HFFc6 (cell line): ENCODE results near the gene NOL12. TPM values are rescaled to one million over a fixed set of nuclear protein-coding genes. Genes with fewer than 3 reads are reported as not detected.
A peak's percentile ranks its signal among the peaks of the same experiment; 100 is the strongest.
"Not testable (repeated sequence)": the region's sequence is repeated elsewhere in the genome, so short reads cannot be mapped to it uniquely, and the experiment has no call there.

Source experiments
- DNase-seq: peaks from one replicate; pipeline ENCODE4 v3.0.0-alpha.2; 2018
- H3K27ac Mint-ChIP-seq: 2 replicates; pipeline ENCODE4 v1.8.0; 2020; ENCODE audit warnings: mild to moderate bottlenecking, mixed read lengths
- H3K27me3 Mint-ChIP-seq: 2 replicates; pipeline ENCODE4 v1.8.0; 2021; ENCODE audit warnings: mild to moderate bottlenecking, moderate library complexity, mixed read lengths; ENCODE audit not compliant: insufficient read depth
- H3K36me3 Mint-ChIP-seq: 2 replicates; pipeline ENCODE4 v1.8.0; 2021; ENCODE audit warnings: low read depth, mixed read lengths
- H3K4me1 Mint-ChIP-seq: 2 replicates; pipeline ENCODE4 v1.8.0; 2020; ENCODE audit warnings: low read depth, mixed read lengths
- H3K4me3 Mint-ChIP-seq: 2 replicates; pipeline ENCODE4 v1.8.0; 2020; ENCODE audit warnings: mild to moderate bottlenecking, moderate library complexity, mixed read lengths
- H3K9me3 Mint-ChIP-seq: 2 replicates; pipeline ENCODE4 v1.8.0; 2020; ENCODE audit warnings: mild to moderate bottlenecking, mixed read lengths
- total RNA-seq, 6 experiments: library from RNA; stranded (reverse); fragmentation: NEBNext Ultra II Directional; extraction: Animal tissue kit (Norgen Biotek cat#: 25700); gene quantifications; 2 replicates in 1 of 6; 3 replicates in 5 of 6; pipeline ENCODE4 v1.2.3, GENCODE V29; 2021
- TF ChIP-seq, protein P1 (sequence below): fragments of 200-600 bp; sonication (generic); IDR thresholded peaks from 2 replicates; pipeline ENCODE4 v1.5.0; 2021; ENCODE audit warnings: antibody characterized with exemption, mild to moderate bottlenecking

Gene NOL12
- total RNA-seq, 6 experiments from 2014 or later, result 17.7 to 29.6 (median 26.9) TPM

DNA sequence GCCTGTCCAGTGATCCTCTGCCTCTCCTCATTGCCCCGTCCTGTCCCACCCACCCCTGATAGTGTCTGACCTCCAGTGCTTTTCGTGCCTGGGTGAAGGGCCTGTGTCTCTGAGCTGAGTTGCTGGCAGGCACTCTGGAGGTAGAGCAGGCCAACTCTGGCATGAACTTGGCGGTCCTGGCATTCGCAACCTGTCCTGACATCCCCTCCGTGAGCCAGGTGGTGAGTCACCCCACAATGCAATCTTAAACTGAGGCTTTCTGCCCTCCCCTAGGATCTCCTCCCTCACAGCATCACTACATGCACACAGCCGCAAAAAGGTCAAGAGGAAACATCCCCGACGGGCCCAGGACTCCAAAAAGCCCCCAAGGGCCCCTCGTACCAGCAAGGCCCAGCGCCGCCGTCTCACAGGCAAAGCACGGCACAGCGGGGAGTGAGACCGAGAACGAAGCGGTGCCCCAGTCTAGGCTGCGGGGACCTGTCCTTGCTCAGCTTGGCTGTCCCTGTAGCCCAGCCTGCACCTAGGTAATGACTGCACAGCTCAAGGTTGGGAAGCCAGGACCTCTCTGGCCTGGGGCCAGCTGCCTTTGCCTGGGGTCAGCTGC, 4.9 kb downstream of the NOL12 start:
- TF ChIP-seq, protein P1, sequence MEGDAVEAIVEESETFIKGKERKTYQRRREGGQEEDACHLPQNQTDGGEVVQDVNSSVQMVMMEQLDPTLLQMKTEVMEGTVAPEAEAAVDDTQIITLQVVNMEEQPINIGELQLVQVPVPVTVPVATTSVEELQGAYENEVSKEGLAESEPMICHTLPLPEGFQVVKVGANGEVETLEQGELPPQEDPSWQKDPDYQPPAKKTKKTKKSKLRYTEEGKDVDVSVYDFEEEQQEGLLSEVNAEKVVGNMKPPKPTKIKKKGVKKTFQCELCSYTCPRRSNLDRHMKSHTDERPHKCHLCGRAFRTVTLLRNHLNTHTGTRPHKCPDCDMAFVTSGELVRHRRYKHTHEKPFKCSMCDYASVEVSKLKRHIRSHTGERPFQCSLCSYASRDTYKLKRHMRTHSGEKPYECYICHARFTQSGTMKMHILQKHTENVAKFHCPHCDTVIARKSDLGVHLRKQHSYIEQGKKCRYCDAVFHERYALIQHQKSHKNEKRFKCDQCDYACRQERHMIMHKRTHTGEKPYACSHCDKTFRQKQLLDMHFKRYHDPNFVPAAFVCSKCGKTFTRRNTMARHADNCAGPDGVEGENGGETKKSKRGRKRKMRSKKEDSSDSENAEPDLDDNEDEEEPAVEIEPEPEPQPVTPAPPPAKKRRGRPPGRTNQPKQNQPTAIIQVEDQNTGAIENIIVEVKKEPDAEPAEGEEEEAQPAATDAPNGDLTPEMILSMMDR, result no peak
- H3K4me1 Mint-ChIP-seq, result peaks cover 25% of the 10 kb centered on the region
- H3K36me3 Mint-ChIP-seq, result peaks cover 25% of the 10 kb centered on the region
- no peak overlapping the region for H3K4me3 Mint-ChIP-seq
- H3K27me3 Mint-ChIP-seq, result peaks cover 2% of the 10 kb centered on the region
- H3K27ac Mint-ChIP-seq, result no peak overlapping the region
- H3K9me3 Mint-ChIP-seq, result no peaks in the 10 kb centered on the region
- no peak for DNase-seq

DNA sequence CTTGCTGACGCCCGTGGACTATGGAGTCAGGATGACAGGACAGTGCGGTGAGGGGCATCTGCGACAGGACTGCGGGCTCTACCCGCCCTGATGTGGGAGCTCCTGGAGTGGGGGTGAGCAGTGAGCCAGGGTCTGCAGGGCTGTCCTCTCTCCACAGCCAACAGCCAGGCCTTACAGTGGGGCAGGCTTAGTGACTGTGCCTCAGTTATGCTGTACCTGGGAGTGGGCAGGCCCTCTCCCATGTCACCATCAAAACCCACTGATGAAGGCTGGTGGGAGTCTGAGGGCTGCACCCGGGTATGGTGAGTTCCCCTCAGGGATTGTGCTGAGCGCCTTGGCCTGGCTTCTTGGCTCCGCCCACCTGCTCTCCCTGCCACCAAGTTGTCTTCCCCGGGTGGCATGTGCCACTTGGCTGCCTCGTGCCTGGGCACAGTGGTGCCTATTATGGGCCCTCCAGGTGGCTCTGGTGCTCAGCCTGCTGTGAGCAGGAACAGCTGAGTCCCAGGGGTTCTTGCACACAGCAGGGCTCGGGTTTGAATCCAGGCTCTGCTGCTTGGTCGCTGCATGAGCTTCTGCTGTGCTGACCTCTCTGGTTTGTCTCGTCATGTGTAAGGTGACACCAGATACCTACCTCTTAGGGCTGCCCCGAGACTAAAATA, 6.6 kb downstream of the NOL12 start:
- Mint-ChIP-seq H3K27me3 (peaks cover 3% of the 10 kb centered on the region), H3K4me3 (no peak overlapping the region), H3K36me3 (peaks cover 25% of the 10 kb centered on the region), H3K4me1 (peaks cover 25% of the 10 kb centered on the region), H3K9me3 (no peaks in the 10 kb centered on the region), H3K27ac (no peak overlapping the region)
- TF ChIP-seq, protein P1, result no peak
- no peak for DNase-seq

DNA sequence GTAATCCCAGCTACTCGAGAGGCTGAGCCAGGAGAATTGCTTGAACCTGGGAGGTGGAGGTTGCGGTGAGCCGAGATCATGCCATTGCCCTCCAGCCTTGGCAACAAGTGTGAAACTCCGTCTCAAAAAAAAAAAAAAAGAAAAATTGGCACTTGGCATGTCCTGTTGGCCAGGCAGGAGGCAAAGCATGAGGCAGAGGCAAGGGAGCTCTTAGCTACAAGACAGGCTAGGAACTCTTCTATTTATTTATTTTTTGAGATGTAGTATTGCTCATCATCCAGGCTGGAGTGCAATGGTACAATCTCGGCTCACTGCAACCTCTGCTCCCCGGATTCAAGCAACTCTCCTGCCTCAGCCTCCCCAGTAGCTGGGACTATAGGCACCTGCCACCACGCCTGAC, 8.0 kb downstream of the NOL12 start:
- Mint-ChIP-seq H3K4me1 (peaks cover 16% of the 10 kb centered on the region), H3K36me3 (peaks cover 18% of the 10 kb centered on the region)
- not testable (repeated sequence) for H3K4me3 Mint-ChIP-seq, DNase-seq, H3K27me3 Mint-ChIP-seq, H3K27ac Mint-ChIP-seq, H3K9me3 Mint-ChIP-seq

DNA sequence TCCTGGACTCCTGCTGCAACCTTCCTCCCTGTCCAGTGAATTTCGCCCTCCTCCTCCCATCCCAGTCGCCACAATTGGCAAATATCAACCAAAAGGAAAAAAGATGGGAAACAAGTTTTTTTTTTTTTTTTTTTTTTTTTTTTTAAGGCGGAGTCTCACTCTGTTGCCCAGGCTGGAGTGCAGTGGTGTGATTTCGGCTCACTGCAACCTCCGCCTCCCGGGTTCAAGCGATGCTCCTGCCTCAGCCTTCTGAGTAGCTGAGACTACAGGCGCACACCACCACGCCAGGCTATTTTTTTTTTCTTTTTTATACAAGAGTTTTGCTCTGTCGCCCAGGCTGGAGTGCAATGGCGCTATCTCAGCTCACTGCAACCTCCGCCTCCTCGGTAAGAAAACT, 10.1 kb downstream of the NOL12 start:
- not testable (repeated sequence) for H3K36me3 Mint-ChIP-seq, DNase-seq, H3K9me3 Mint-ChIP-seq, H3K27me3 Mint-ChIP-seq
- Mint-ChIP-seq H3K27ac (peak overlapping the region; percentile 28), H3K4me3 (peak overlapping the region; percentile 75), H3K4me1 (peaks cover 16% of the 10 kb centered on the region)

DNA sequence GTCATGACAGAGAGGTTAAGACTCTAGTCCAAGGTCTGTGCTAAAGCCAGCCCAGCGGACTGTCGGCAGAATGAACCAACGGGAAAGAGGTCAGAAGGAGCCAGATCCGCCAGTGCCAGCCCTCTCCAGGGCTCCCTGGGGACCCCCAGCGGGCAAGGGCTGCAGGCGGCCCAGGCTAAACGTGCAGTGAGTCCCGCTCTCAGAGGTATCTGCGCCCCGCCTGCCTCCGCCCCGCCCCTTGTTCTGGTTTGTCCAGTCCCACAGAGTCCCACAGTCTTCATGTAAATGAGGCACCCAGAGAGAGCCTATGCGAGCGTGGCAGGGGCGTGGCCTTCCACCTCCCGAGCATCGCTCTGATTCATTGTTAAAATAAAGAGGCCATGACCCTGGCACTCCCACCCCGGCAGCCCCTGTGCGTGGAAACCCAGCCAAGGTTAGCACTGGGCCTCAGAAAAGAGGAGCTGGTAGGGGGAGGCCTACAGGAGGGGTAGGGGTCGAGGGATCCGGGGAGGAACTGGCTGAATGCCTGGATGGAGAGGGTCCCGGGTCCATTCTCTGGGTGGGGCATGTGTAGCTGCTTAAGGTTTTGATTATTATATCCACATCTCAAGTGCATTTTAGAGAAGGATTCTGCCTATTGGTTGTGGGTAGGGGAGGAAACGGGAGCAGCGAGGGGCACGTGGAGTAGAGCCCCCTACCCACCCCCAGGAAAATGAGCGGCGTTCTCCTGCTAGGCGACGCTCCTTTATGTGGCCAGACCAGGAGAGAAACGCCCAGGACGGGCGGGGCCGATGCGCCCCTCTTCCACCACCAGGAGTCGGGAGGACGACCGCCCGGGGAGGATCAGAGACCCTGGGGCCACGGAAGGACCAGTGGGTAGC, 10.8 kb downstream of the NOL12 start, which contains the start of gene TRIOBP:
Gene TRIOBP, plus strand, starts transcription at position 392 of the 881 bp plus-strand sequence. CDS start 4,318 bp downstream, outside the sequence.
- TF ChIP-seq, protein P1, result peak; percentile 67
- peak; percentile 94 for DNase-seq
- H3K27ac Mint-ChIP-seq, result peak within 1 kb of the TSS; percentile 75
- H3K27me3 Mint-ChIP-seq, result peaks cover 3% of the 10 kb centered on the region
- H3K4me1 Mint-ChIP-seq, result peaks cover 16% of the 10 kb centered on the region
- no peaks in the 10 kb centered on the region for H3K9me3 Mint-ChIP-seq
- peaks cover 9% of the 10 kb centered on the region for H3K36me3 Mint-ChIP-seq
- peak within 1 kb of the TSS; percentile 75 for H3K4me3 Mint-ChIP-seq

DNA sequence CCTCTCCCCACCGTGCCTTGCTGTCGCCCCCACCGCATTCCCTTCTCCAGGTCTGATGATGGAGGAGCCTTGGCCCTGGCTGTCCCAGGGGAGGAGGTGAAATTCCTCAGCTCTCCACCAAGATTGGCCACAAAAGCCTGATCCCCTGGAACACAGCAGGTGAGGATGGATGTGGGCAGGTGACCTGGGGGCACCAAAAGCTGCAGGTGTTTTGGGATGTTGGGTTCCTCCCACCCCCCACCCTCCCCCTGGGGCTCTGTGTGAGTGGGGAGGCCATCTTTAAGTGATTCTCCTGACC, 11.3 kb downstream of the NOL12 start:
- TF ChIP-seq, protein P1, result peak; percentile 16; the same call in 1 of the 2 replicates
- Mint-ChIP-seq H3K36me3 (peaks cover 9% of the 10 kb centered on the region), H3K4me1 (peaks cover 16% of the 10 kb centered on the region), H3K27me3 (peaks cover 3% of the 10 kb centered on the region), H3K27ac (no peak overlapping the region), H3K4me3 (no peak overlapping the region), H3K9me3 (no peaks in the 10 kb centered on the region)
- no peak for DNase-seq
